CD4-positive, CD25-positive, alpha-beta regulatory T cell (primary cell): ENCODE measurements around the gene HGD. TPM values are rescaled to one million over a fixed set of nuclear protein-coding genes. Genes with fewer than 3 reads are reported as not detected.
"Not testable (repeated sequence)": the region's sequence is repeated elsewhere in the genome, so short reads cannot be mapped to it uniquely, and the experiment has no call there.

ENCODE experiments used
- ATAC-seq, 2 donors: fragments of 150-1000 bp; cut with Tn5 transposase; one replicate each; pipeline ENCODE4 v1.10.0; 2021; ENCODE audit warnings: low read depth in 2 of 2, moderate number of reproducible peaks in 2 of 2, moderate library complexity in 1 of 2
- DNase-seq, 3 donors: peaks; one replicate each; pipeline versions ENCODE4 v3.0.0 to v3.0.0-alpha.2; 2012 to 2022; ENCODE audit warnings: mixed read lengths in 1 of 3
- H3K27ac ChIP-seq: one replicate; pipeline ENCODE4 v1.7.0; 2013; ENCODE audit warnings: mild to moderate bottlenecking, low read length; ENCODE audit not compliant: insufficient read depth, poor library complexity, severe bottlenecking
- H3K27me3 ChIP-seq: one replicate; pipeline ENCODE4 v1.7.0; 2013; ENCODE audit warnings: low read length; ENCODE audit not compliant: control insufficient read depth, insufficient read depth
- H3K36me3 ChIP-seq: one replicate; pipeline ENCODE4 v1.7.0; 2013; ENCODE audit warnings: mild to moderate bottlenecking, low read length, moderate library complexity; ENCODE audit not compliant: control insufficient read depth, insufficient read depth
- H3K4me1 ChIP-seq: 2 replicates; pipeline ENCODE4 v1.7.0; 2013; ENCODE audit warnings: mild to moderate bottlenecking, low read length; ENCODE audit not compliant: insufficient read depth, control insufficient read depth, poor library complexity, severe bottlenecking
- H3K4me3 ChIP-seq: one replicate; pipeline ENCODE4 v1.7.0; 2013; ENCODE audit warnings: low read depth, mild to moderate bottlenecking, low read length, moderate library complexity
- H3K9me3 ChIP-seq, 2 experiments: 1 replicate in 1 of 2; 2 replicates in 1 of 2; pipeline ENCODE4 v1.7.0; 2013; ENCODE audit warnings: low read length in 2 of 2, mild to moderate bottlenecking in 1 of 2, moderate library complexity in 1 of 2; ENCODE audit not compliant: control insufficient read depth in 2 of 2
- H3K27ac Mint-ChIP-seq, 3 donors: one replicate each; pipeline ENCODE4 v1.8.0; 2020 to 2022; ENCODE audit warnings: mild to moderate bottlenecking in 3 of 3, mixed read lengths in 3 of 3, moderate library complexity in 2 of 3
- H3K27me3 Mint-ChIP-seq: one replicate; pipeline ENCODE4 v1.8.0; 2022; ENCODE audit warnings: mild to moderate bottlenecking, mixed read lengths
- H3K36me3 Mint-ChIP-seq: one replicate; pipeline ENCODE4 v1.8.0; 2020; ENCODE audit warnings: mixed read lengths
- H3K4me1 Mint-ChIP-seq, 4 donors: one replicate each; pipeline ENCODE4 v1.8.0; 2020 to 2022; ENCODE audit warnings: mixed read lengths in 4 of 4, mild to moderate bottlenecking in 1 of 4
- H3K4me3 Mint-ChIP-seq, 4 donors: one replicate each; pipeline ENCODE4 v1.8.0; 2020 to 2022; ENCODE audit warnings: mild to moderate bottlenecking in 4 of 4, mixed read lengths in 4 of 4, moderate library complexity in 3 of 4
- H3K9me3 Mint-ChIP-seq, 7 donors: one replicate each; pipeline ENCODE4 v1.8.0; 2020 to 2022; ENCODE audit warnings: mixed read lengths in 7 of 7, mild to moderate bottlenecking in 3 of 7, moderate library complexity in 2 of 7
- polyA plus RNA-seq, 4 donors: library from polyadenylated mRNA; unstranded; fragments of 300-500 nt; fragmentation: Illumina TruSeq; gene quantifications; one replicate each; pipeline ENCODE4 v1.2.3, GENCODE V29; 2021
- total RNA-seq: library from RNA; stranded (reverse); gene quantifications from one replicate; pipeline ENCODE4 v1.2.3, GENCODE V29; 2022

HGD gene
- total and polyA plus RNA-seq, 5 donors from 2014 or later: 0.25 to 4.7 TPM; not detected in 3

- no peak for ATAC-seq
- no peak overlapping the region for H3K27ac Mint-ChIP-seq
- peaks cover 0 to 2% (median 0%) of the 10 kb centered on the region in 7 donors for H3K9me3 Mint-ChIP-seq
- Histone ChIP-seq H3K4me3 (no peak overlapping the region), H3K27ac (no peak overlapping the region), H3K36me3 (no peaks in the 10 kb centered on the region), H3K4me1 (no peaks in the 10 kb centered on the region), H3K9me3 (no peaks in the 10 kb centered on the region), H3K27me3 (peaks cover 5% of the 10 kb centered on the region)
- H3K4me1 Mint-ChIP-seq: peaks cover 0 to 5% (median 0%) of the 10 kb centered on the region in 4 donors
- no peaks in the 10 kb centered on the region for H3K36me3 Mint-ChIP-seq
- DNase-seq: no peak
- H3K4me3 Mint-ChIP-seq: no peak overlapping the region
- H3K27me3 Mint-ChIP-seq: peaks cover 5% of the 10 kb centered on the region
Measured at GRCh38 chr3:120646771-120647432, 35.1 kb downstream of the HGD start.

- Histone ChIP-seq H3K9me3 (no peaks in the 10 kb centered on the region), H3K4me1 (no peaks in the 10 kb centered on the region), H3K36me3 (no peaks in the 10 kb centered on the region), H3K27me3 (peaks cover 5% of the 10 kb centered on the region), H3K4me3 (no peak overlapping the region), H3K27ac (no peak overlapping the region)
- Mint-ChIP-seq H3K27ac (no peak overlapping the region), H3K4me1 (peaks cover 0 to 7% (median 1%) of the 10 kb centered on the region in 4 donors), H3K27me3 (peaks cover 5% of the 10 kb centered on the region), H3K4me3 (no peak overlapping the region), H3K36me3 (no peaks in the 10 kb centered on the region), H3K9me3 (peaks cover 0 to 2% (median 0%) of the 10 kb centered on the region in 7 donors)
- DNase-seq: no peak
- no peak for ATAC-seq
Measured at GRCh38 chr3:120645083-120645845, 36.8 kb downstream of the HGD start.

DNA sequence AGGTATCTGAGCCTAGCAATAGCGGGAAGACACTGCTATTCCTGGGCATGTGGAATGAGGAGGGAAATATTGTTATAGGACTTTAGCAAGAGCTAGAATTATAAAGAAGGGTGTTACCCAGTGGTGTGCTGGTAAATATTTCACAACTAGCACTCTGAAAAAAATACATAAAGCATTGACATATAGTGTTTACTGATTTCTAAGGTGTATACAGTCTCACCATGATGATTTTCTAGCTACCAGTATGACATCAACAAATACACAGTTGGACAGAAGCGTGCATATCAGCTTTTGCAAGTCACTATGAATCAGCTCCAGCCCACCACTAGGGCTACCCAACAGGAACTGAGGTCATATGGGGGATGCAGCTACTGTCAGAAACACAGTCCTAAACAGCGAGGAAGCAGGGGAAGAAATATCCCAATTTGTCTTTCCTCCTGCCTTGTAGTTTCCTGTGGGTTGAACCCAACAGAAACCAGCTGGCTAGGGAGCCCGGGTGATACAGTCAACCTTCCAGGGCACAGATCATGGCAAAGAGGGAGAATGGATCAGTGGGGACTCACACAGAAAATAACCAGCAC lies 39.6 kb downstream of the HGD start:
- no peaks in the 10 kb centered on the region for H3K9me3 ChIP-seq
- H3K27me3 ChIP-seq: peaks cover 5% of the 10 kb centered on the region
- H3K4me3 Mint-ChIP-seq: peak overlapping the region in 1 of 4 donors; percentile 56
- H3K36me3 Mint-ChIP-seq: no peaks in the 10 kb centered on the region
- no peaks in the 10 kb centered on the region for H3K36me3 ChIP-seq
- no peak overlapping the region for H3K27ac Mint-ChIP-seq
- H3K4me3 ChIP-seq: no peak overlapping the region
- H3K27me3 Mint-ChIP-seq: peaks cover 5% of the 10 kb centered on the region
- DNase-seq (peak in 1 of 3 donors; percentile 2), ATAC-seq (no peak)
- peaks cover 0 to 4% (median 1%) of the 10 kb centered on the region in 7 donors for H3K9me3 Mint-ChIP-seq
- peaks cover 0 to 9% (median 6%) of the 10 kb centered on the region in 4 donors for H3K4me1 Mint-ChIP-seq
- H3K4me1 ChIP-seq: no peaks in the 10 kb centered on the region
- H3K27ac ChIP-seq: no peak overlapping the region

GRCh38 chr3:120641696-120642246 lies 40.3 kb downstream of the HGD start:
- no peak overlapping the region for H3K27ac ChIP-seq
- no peak overlapping the region for H3K4me3 ChIP-seq
- no peak overlapping the region for H3K27ac Mint-ChIP-seq
- H3K27me3 ChIP-seq: peaks cover 3% of the 10 kb centered on the region
- H3K36me3 ChIP-seq: no peaks in the 10 kb centered on the region
- no peaks in the 10 kb centered on the region for H3K9me3 ChIP-seq
- no peaks in the 10 kb centered on the region for H3K4me1 ChIP-seq
- H3K9me3 Mint-ChIP-seq: peaks cover 0 to 4% (median 1%) of the 10 kb centered on the region in 7 donors
- peaks cover 0 to 9% (median 6%) of the 10 kb centered on the region in 4 donors for H3K4me1 Mint-ChIP-seq
- H3K36me3 Mint-ChIP-seq: no peaks in the 10 kb centered on the region
- H3K4me3 Mint-ChIP-seq: no peak overlapping the region
- DNase-seq (no peak), ATAC-seq (no peak)
- peaks cover 5% of the 10 kb centered on the region for H3K27me3 Mint-ChIP-seq

- Mint-ChIP-seq H3K27me3 (no peaks in the 10 kb centered on the region), H3K4me3 (no peak overlapping the region), H3K27ac (peak overlapping the region in 1 of 3 donors; percentile 11), H3K4me1 (peaks cover 0 to 9% (median 6%) of the 10 kb centered on the region in 4 donors), H3K9me3 (peaks cover 0 to 4% (median 1%) of the 10 kb centered on the region in 7 donors), H3K36me3 (no peaks in the 10 kb centered on the region)
- no peaks in the 10 kb centered on the region for H3K27me3 ChIP-seq
- H3K36me3 ChIP-seq: no peaks in the 10 kb centered on the region
- H3K4me3 ChIP-seq: no peak overlapping the region
- DNase-seq (no peak), ATAC-seq (no peak)
- H3K4me1 ChIP-seq: no peaks in the 10 kb centered on the region
- H3K9me3 ChIP-seq: no peaks in the 10 kb centered on the region
- no peak overlapping the region for H3K27ac ChIP-seq
Measured at GRCh38 chr3:120640231-120640630, 41.8 kb downstream of the HGD start.

GRCh38 chr3:120638820-120639219 lies 43.2 kb downstream of the HGD start:
- H3K4me1 Mint-ChIP-seq: not testable (repeated sequence)

GRCh38 chr3:120637851-120638559 lies 44.0 kb downstream of the HGD start:
- ATAC-seq: no peak
- peaks cover 0 to 3% (median 1%) of the 10 kb centered on the region in 7 donors for H3K9me3 Mint-ChIP-seq
- H3K4me1 Mint-ChIP-seq: peaks cover 0 to 9% (median 6%) of the 10 kb centered on the region in 4 donors
- Histone ChIP-seq H3K4me3 (no peak overlapping the region), H3K4me1 (no peaks in the 10 kb centered on the region), H3K9me3 (no peaks in the 10 kb centered on the region), H3K27ac (no peak overlapping the region), H3K36me3 (no peaks in the 10 kb centered on the region), H3K27me3 (no peaks in the 10 kb centered on the region)
- H3K27ac Mint-ChIP-seq: peak overlapping the region in 1 of 3 donors; percentile 12
- H3K36me3 Mint-ChIP-seq: no peaks in the 10 kb centered on the region
- H3K4me3 Mint-ChIP-seq: no peak overlapping the region
- no peaks in the 10 kb centered on the region for H3K27me3 Mint-ChIP-seq
- no peak for DNase-seq

More at GRCh38 chr3:120638820-120639219, 43.2 kb downstream of the HGD start:
- not testable (repeated sequence) for H3K36me3 ChIP-seq, H3K4me3 Mint-ChIP-seq, H3K9me3 ChIP-seq, H3K4me3 ChIP-seq, H3K36me3 Mint-ChIP-seq, H3K27ac ChIP-seq, ATAC-seq, H3K27me3 ChIP-seq, H3K9me3 Mint-ChIP-seq, H3K4me1 ChIP-seq, DNase-seq, H3K27me3 Mint-ChIP-seq
- peak overlapping the region in 1 of 3 donors; percentile 11 for H3K27ac Mint-ChIP-seq
